Measurements from ENCODE around the gene ANAPC15.
"Not testable (repeated sequence)": the region's sequence is repeated elsewhere in the genome, so short reads cannot be mapped to it uniquely, and the experiment has no call there.

The ANAPC15 gene

GRCh38 chr11:72146625-72147024 is 34.1 kb upstream of the ANAPC15 start:
- no peak overlapping the region for H3K4me2 ChIP-seq (ENCODE audit: low read length)
- no peak overlapping the region for H3K4me3 ChIP-seq (ENCODE audit: low read length)
- no peaks in the 10 kb centered on the region for H4K20me1 ChIP-seq (ENCODE audit: control insufficient read depth, insufficient read depth, low read depth, low read length)
- no peaks in the 10 kb centered on the region for H3F3A ChIP-seq (ENCODE audit: control insufficient read depth, insufficient read depth)
- 0 out of 2 replicates have a peak, but pooled peaks cover 3% of the 10 kb centered on the region for H3K4me1 ChIP-seq (ENCODE audit: control insufficient read depth, low read length)
- H3K27ac ChIP-seq (ENCODE audit: low read depth, low read length) = no peak overlapping the region
- H3K9me2 ChIP-seq (replicated peaks; ENCODE audit: control insufficient read depth, low read length) = no peaks in the 10 kb centered on the region
- no peaks in the 10 kb centered on the region for H3K36me3 ChIP-seq (ENCODE audit: control insufficient read depth, low read length)
- no peaks in the 10 kb centered on the region for H3K9me3 ChIP-seq (ENCODE audit: control insufficient read depth, insufficient read depth, low read length)
- TF ChIP-seq EZH2phosphoT487 (IDR thresholded peaks at IDR 0.05; ENCODE audit: borderline replicate concordance, low read length) (no peak), CTCF (IDR thresholded peaks at IDR 0.05; ENCODE audit: low read depth, low read length, poor library complexity, severe bottlenecking) (no peak)
- H3K79me2 ChIP-seq (ENCODE audit: control insufficient read depth, low read length) = no peaks in the 10 kb centered on the region
- H3K27me3 ChIP-seq (ENCODE audit: control insufficient read depth, low read length) = peaks cover 9% of the 10 kb centered on the region

GRCh38 chr11:72144807-72145565 is 32.5 kb upstream of the ANAPC15 start:
- no peaks in the 10 kb centered on the region for H3K79me2 ChIP-seq (ENCODE audit: control insufficient read depth, low read length)
- TF ChIP-seq EZH2phosphoT487 (IDR thresholded peaks at IDR 0.05; ENCODE audit: borderline replicate concordance, low read length) (no peak), CTCF (IDR thresholded peaks at IDR 0.05; ENCODE audit: low read depth, low read length, poor library complexity, severe bottlenecking) (no peak)
- H3K9me2 ChIP-seq (replicated peaks; ENCODE audit: control insufficient read depth, low read length) = no peaks in the 10 kb centered on the region
- H3K27ac ChIP-seq (ENCODE audit: low read depth, low read length) = no peak overlapping the region
- no peak overlapping the region for H3K4me3 ChIP-seq (ENCODE audit: low read length)
- no peaks in the 10 kb centered on the region for H3K36me3 ChIP-seq (ENCODE audit: control insufficient read depth, low read length)
- H3K4me1 ChIP-seq (ENCODE audit: control insufficient read depth, low read length) = 0 out of 2 replicates have a peak, but pooled peaks cover 3% of the 10 kb centered on the region
- no peaks in the 10 kb centered on the region for H3K9me3 ChIP-seq (ENCODE audit: control insufficient read depth, insufficient read depth, low read length)
- no peaks in the 10 kb centered on the region for H4K20me1 ChIP-seq (ENCODE audit: control insufficient read depth, insufficient read depth, low read depth, low read length)
- no peak overlapping the region for H3K4me2 ChIP-seq (ENCODE audit: low read length)
- H3F3A ChIP-seq (ENCODE audit: control insufficient read depth, insufficient read depth) = no peaks in the 10 kb centered on the region
- H3K27me3 ChIP-seq (ENCODE audit: control insufficient read depth, low read length) = peaks cover 17% of the 10 kb centered on the region

- H3K4me1 ChIP-seq (ENCODE audit: control insufficient read depth, low read length); H3K9me2 ChIP-seq (replicated peaks; ENCODE audit: control insufficient read depth, low read length); H3K4me2 ChIP-seq (ENCODE audit: low read length); H3K36me3 ChIP-seq (ENCODE audit: control insufficient read depth, low read length); H3K4me3 ChIP-seq (ENCODE audit: low read length); H3F3A ChIP-seq (ENCODE audit: control insufficient read depth, insufficient read depth); H3K79me2 ChIP-seq (ENCODE audit: control insufficient read depth, low read length); H3K27ac ChIP-seq (ENCODE audit: low read depth, low read length); H4K20me1 ChIP-seq (ENCODE audit: control insufficient read depth, insufficient read depth, low read depth, low read length); H3K9me3 ChIP-seq (ENCODE audit: control insufficient read depth, insufficient read depth, low read length): not testable (repeated sequence)
- H3K27me3 ChIP-seq (ENCODE audit: control insufficient read depth, low read length) = peaks cover 17% of the 10 kb centered on the region
These were observed 30.0 kb upstream of the ANAPC15 start for GRCh38 chr11:72142543-72142942.

- H3K9me3 ChIP-seq (ENCODE audit: control insufficient read depth, insufficient read depth, low read length); H3K4me1 ChIP-seq (ENCODE audit: control insufficient read depth, low read length); H4K20me1 ChIP-seq (ENCODE audit: control insufficient read depth, insufficient read depth, low read depth, low read length); H3K79me2 ChIP-seq (ENCODE audit: control insufficient read depth, low read length); H3K36me3 ChIP-seq (ENCODE audit: control insufficient read depth, low read length); H3K4me3 ChIP-seq (ENCODE audit: low read length); H3K9me2 ChIP-seq (replicated peaks; ENCODE audit: control insufficient read depth, low read length); H3K27ac ChIP-seq (ENCODE audit: low read depth, low read length); H3K4me2 ChIP-seq (ENCODE audit: low read length); H3F3A ChIP-seq (ENCODE audit: control insufficient read depth, insufficient read depth): not testable (repeated sequence)
- peaks cover 17% of the 10 kb centered on the region for H3K27me3 ChIP-seq (ENCODE audit: control insufficient read depth, low read length)
These were observed 29.6 kb upstream of the ANAPC15 start for GRCh38 chr11:72142086-72142485.

All from DOHH2 (cell line).